Activated CD8-positive, alpha-beta T cell treated with anti-CD3 and anti-CD28 coated beads, Interleukin-2, amount 10 ng/mL, durations not matched to agents 7 days and 5 days (primary cell): Measurements from ENCODE around the gene MYH4. TPM values are rescaled to one million over a fixed set of nuclear protein-coding genes. Genes with fewer than 3 reads are reported as not detected.

ENCODE experiments used
- ATAC-seq: fragments of 150-1000 bp; cut with Tn5 transposase; one replicate; pipeline ENCODE4 v1.10.0; 2021; ENCODE audit warnings: moderate library complexity
- CTCF ChIA-PET: fragments of 350-600 bp; sonication (Branson Sonifier 250); formaldehyde crosslinking; loops from one replicate; lab custom pipeline; 2021; ENCODE audit warnings: antibody characterized with exemption; lab: Charles Lee
- POLR2A ChIA-PET: fragments of 350-600 bp; sonication (Branson Sonifier 250); formaldehyde crosslinking; loops from one replicate; lab custom pipeline; 2021; ENCODE audit warnings: antibody characterized with exemption; lab: Charles Lee
- DNase-seq: peaks from one replicate; pipeline ENCODE4 v3.0.0-alpha.2; 2020
- H3K27ac Mint-ChIP-seq: one replicate; pipeline ENCODE4 v1.8.0; 2021; ENCODE audit warnings: mild to moderate bottlenecking, mixed read lengths
- H3K27me3 Mint-ChIP-seq: one replicate; pipeline ENCODE4 v1.8.0; 2021; ENCODE audit warnings: low read depth, mixed read lengths
- H3K36me3 Mint-ChIP-seq: one replicate; pipeline ENCODE4 v1.8.0; 2021; ENCODE audit warnings: low read depth, mixed read lengths
- H3K4me1 Mint-ChIP-seq: one replicate; pipeline ENCODE4 v1.8.0; 2021; ENCODE audit warnings: low read depth, mixed read lengths
- H3K4me3 Mint-ChIP-seq: one replicate; pipeline ENCODE4 v1.8.0; 2021; ENCODE audit warnings: mild to moderate bottlenecking, mixed read lengths
- H3K9me3 Mint-ChIP-seq: one replicate; pipeline ENCODE4 v1.8.0; 2022; ENCODE audit warnings: mixed read lengths; ENCODE audit not compliant: insufficient read depth
- total RNA-seq, 2 experiments: library from RNA; stranded (reverse); gene quantifications; one replicate each; pipeline ENCODE4 v1.2.3, GENCODE V29; 2021

The MYH4 gene
- not detected for total RNA-seq

DNA sequence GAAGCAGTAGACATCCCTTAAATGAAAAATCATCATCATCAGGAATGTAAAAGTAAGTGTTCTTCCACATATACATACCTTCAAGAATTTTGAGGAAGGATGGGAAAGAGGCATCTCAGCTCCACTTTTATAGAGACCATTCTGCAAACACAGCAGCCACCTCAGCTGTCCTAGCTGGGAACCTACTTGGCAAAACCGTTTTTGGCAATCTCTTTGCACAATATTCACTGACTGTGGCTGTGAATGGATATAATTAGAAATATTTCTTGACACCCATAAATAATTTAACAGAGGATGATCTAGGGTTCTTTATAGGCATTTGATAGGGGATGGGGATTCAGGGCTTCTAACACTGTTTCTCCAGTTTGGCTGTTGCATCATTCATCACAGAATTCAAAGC, at the start of gene MYH4:
TSS of gene MYH4 (minus strand) at position 101 of the 400 bp plus-strand sequence. CDS start 2,814 bp downstream, outside the sequence.
- no peaks in the 10 kb centered on the region for H3K4me1 Mint-ChIP-seq
- ChIA-PET CTCF (no interaction called here), POLR2A (no interaction called here)
- no peak within 1 kb of the TSS for H3K4me3 Mint-ChIP-seq
- no peak within 1 kb of the TSS for H3K27ac Mint-ChIP-seq
- H3K9me3 Mint-ChIP-seq, result no peaks in the 10 kb centered on the region
- H3K36me3 Mint-ChIP-seq, result no peaks in the 10 kb centered on the region
- H3K27me3 Mint-ChIP-seq, result peaks cover 2% of the 10 kb centered on the region
- no peak for ATAC-seq
- DNase-seq, result no peak

DNA sequence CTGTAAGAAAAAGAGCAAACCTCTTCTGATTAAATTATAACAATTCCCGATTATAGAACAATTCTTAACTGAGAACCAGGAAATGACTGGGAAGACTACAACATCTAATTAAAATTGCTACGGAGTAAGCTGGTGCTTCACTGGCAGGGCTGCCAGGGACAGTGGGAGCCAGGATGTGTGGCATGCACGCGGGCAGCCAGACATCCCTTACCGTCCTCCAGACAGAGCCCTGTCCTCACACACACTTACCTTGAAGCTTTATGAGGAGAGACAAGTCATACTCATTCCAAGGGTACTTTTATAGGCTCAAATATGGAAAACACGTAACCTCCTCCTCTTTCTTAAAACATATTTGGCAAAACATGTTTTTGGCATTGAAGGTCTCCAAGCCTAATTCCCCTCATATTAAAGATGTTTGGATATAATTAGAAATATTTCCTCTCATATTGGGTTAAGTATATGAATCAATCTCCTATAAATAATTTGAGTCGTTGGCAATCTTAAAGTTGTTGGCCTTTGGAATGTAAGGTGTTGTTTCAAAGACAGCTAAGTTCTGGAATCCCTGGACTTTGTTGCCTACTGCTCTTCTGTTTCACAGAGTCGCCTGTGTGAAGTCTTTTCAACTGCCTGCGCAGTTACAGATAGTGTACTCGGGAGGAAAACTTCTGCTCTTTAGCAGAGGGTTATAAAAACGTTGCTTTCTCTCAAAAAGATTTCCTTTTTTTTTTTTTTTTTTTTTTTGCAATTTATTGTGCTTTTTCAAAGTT, 49.1 kb upstream of the MYH4 start, which contains the start of gene MYH1:
TSS of gene MYH1 (minus strand) at position 272 of the 767 bp plus-strand sequence. CDS start 1,900 bp downstream, outside the sequence.
- H3K27me3 Mint-ChIP-seq, result peaks cover 6% of the 10 kb centered on the region
- no peak within 1 kb of the TSS for H3K27ac Mint-ChIP-seq
- H3K9me3 Mint-ChIP-seq, result no peaks in the 10 kb centered on the region
- no peak within 1 kb of the TSS for H3K4me3 Mint-ChIP-seq
- ATAC-seq (no peak), DNase-seq (no peak)
- H3K4me1 Mint-ChIP-seq, result no peaks in the 10 kb centered on the region
- ChIA-PET POLR2A (no interaction called here), CTCF (no interaction called here)
- no peaks in the 10 kb centered on the region for H3K36me3 Mint-ChIP-seq

- CTCF ChIA-PET, result no interaction called here
- ATAC-seq (no peak), DNase-seq (no peak)
- Mint-ChIP-seq H3K4me1 (no peaks in the 10 kb centered on the region), H3K4me3 (no peak overlapping the region), H3K27me3 (peaks cover 4% of the 10 kb centered on the region), H3K9me3 (no peaks in the 10 kb centered on the region), H3K27ac (no peak overlapping the region), H3K36me3 (no peaks in the 10 kb centered on the region)
- POLR2A ChIA-PET, result no interaction called here
Measured at GRCh38 chr17:10516638-10517037, 47.3 kb upstream of the MYH4 start.

DNA sequence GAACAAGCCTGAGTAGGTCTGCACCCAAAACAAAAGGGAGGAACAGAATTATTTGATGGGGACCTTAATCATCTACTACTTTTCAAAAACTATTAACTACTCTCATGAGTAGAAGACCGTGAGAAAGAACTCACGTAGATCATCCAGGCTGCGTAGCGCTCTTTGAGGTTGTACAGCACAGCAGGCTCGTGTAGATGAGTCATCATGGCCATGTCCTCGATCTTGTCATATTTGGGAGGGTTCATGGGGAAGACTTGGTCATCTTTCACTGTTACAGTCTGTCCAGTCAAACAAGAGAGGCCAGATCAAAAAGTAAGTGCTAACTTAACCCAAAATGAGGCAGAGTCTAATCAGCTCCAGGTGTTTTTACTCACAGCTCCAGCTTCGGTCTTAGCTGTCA, 46.7 kb upstream of the MYH4 start:
- peaks cover 4% of the 10 kb centered on the region for H3K27me3 Mint-ChIP-seq

GRCh38 chr17:10513299-10514067, 44.1 kb upstream of the MYH4 start:
- H3K27ac Mint-ChIP-seq, result no peak overlapping the region
- H3K4me3 Mint-ChIP-seq, result no peak overlapping the region
- ChIA-PET CTCF (interaction anchor here (0.6 kb wide), 1 partner anchor 46 kb away, joined by 3 read pairs; no protein-coding TSS in a partner anchor), POLR2A (no interaction called here)
- H3K36me3 Mint-ChIP-seq, result no peaks in the 10 kb centered on the region
- no peaks in the 10 kb centered on the region for H3K4me1 Mint-ChIP-seq
- H3K9me3 Mint-ChIP-seq, result no peaks in the 10 kb centered on the region
- H3K27me3 Mint-ChIP-seq, result peaks cover 4% of the 10 kb centered on the region
- ATAC-seq (no peak), DNase-seq (no peak)

More for the DNA sequence above, 46.7 kb upstream of the MYH4 start:
- DNase-seq, result no peak
- no peak for ATAC-seq
- Mint-ChIP-seq H3K36me3 (no peaks in the 10 kb centered on the region), H3K4me1 (no peaks in the 10 kb centered on the region), H3K4me3 (no peak overlapping the region), H3K9me3 (no peaks in the 10 kb centered on the region), H3K27ac (no peak overlapping the region)
- POLR2A ChIA-PET, result no interaction called here
- CTCF ChIA-PET, result no interaction called here

DNA sequence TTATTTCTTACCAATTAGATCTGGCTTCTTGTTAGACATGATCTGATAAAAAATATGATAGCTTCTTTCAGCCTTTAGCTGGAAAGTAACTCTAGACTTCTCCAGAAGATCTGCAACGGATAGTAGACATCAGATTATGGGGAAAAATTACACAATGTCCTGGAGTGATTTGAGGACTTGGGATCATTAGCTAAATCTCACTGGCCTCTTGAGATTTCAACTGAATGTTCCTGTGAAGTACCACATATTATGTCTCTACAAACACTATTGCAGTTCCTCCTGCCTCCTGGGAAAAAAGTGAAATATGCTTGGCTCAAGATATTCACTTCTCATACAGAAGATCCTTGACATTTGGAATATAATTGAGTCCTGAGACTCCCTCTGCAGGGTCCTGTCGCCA, 43.5 kb upstream of the MYH4 start:
- no peak overlapping the region for H3K27ac Mint-ChIP-seq
- CTCF ChIA-PET, result no interaction called here
- no peak overlapping the region for H3K4me3 Mint-ChIP-seq
- H3K27me3 Mint-ChIP-seq, result peaks cover 4% of the 10 kb centered on the region
- no peaks in the 10 kb centered on the region for H3K36me3 Mint-ChIP-seq
- H3K9me3 Mint-ChIP-seq, result no peaks in the 10 kb centered on the region
- ATAC-seq (no peak), DNase-seq (no peak)
- POLR2A ChIA-PET, result no interaction called here
- H3K4me1 Mint-ChIP-seq, result no peaks in the 10 kb centered on the region

DNA sequence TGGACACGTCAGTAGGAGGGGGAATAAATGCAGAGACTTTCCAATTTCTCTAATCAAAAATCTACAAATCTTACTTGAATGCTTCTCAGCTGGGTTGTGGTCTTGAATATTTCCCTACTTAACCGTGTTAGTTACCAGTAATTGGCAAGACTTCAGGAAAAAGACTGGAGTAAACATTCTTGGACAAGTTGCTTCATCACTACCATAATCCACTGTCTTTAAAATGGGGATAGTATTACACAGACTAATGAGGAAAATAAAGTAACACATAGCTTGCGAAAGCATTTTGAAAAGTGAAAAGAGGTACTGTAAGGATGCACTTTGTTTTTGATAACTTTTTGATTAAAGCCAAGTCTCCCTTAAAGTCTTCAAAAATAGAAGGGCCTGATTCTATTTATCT, 30.6 kb upstream of the MYH4 start:
- H3K27me3 Mint-ChIP-seq, result no peaks in the 10 kb centered on the region
- ChIA-PET CTCF (no interaction called here), POLR2A (no interaction called here)
- H3K4me3 Mint-ChIP-seq, result no peak overlapping the region
- no peak for ATAC-seq
- no peak for DNase-seq
- H3K27ac Mint-ChIP-seq, result no peak overlapping the region
- H3K4me1 Mint-ChIP-seq, result no peaks in the 10 kb centered on the region
- H3K9me3 Mint-ChIP-seq, result no peaks in the 10 kb centered on the region
- H3K36me3 Mint-ChIP-seq, result no peaks in the 10 kb centered on the region

DNA sequence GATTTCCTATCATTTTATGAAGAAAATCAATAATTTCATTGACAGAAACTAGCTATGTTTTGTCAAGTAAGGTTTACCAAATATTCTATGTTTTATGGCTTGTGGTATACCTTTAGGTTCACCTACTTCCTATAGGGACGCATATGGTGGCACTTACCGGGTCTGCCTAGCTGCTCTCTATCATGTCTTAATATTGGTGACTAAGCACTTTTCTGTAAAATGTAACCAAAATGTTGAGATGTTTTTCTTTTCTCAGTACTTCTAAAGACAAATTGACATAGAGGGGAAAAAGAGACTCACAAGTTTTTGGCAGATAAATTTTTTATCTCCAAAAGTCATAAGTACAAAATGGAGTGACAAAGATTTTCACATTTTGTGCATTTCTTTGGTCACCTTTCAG, 22.6 kb upstream of the MYH4 start:
- no peaks in the 10 kb centered on the region for H3K36me3 Mint-ChIP-seq
- CTCF ChIA-PET, result no interaction called here
- H3K27ac Mint-ChIP-seq, result no peak overlapping the region
- no peaks in the 10 kb centered on the region for H3K27me3 Mint-ChIP-seq
- no peak overlapping the region for H3K4me3 Mint-ChIP-seq
- no peak for DNase-seq
- peaks cover 21% of the 10 kb centered on the region for H3K9me3 Mint-ChIP-seq
- no peaks in the 10 kb centered on the region for H3K4me1 Mint-ChIP-seq
- POLR2A ChIA-PET, result no interaction called here
- ATAC-seq, result no peak

- H3K4me3 Mint-ChIP-seq, result no peak overlapping the region
- ATAC-seq, result no peak
- no peaks in the 10 kb centered on the region for H3K4me1 Mint-ChIP-seq
- ChIA-PET POLR2A (no interaction called here), CTCF (no interaction called here)
- DNase-seq, result no peak
- H3K27me3 Mint-ChIP-seq, result no peaks in the 10 kb centered on the region
- no peak overlapping the region for H3K27ac Mint-ChIP-seq
- H3K36me3 Mint-ChIP-seq, result no peaks in the 10 kb centered on the region
- peaks cover 6% of the 10 kb centered on the region for H3K9me3 Mint-ChIP-seq
Measured at GRCh38 chr17:10482252-10482651, 12.9 kb upstream of the MYH4 start.

- no peaks in the 10 kb centered on the region for H3K36me3 Mint-ChIP-seq
- ATAC-seq (no peak), DNase-seq (no peak)
- no peaks in the 10 kb centered on the region for H3K27me3 Mint-ChIP-seq
- ChIA-PET CTCF (no interaction called here), POLR2A (no interaction called here)
- H3K27ac Mint-ChIP-seq, result no peak overlapping the region
- peaks cover 4% of the 10 kb centered on the region for H3K9me3 Mint-ChIP-seq
- no peak overlapping the region for H3K4me3 Mint-ChIP-seq
- no peaks in the 10 kb centered on the region for H3K4me1 Mint-ChIP-seq
Measured at GRCh38 chr17:10477701-10478100, 8.3 kb upstream of the MYH4 start.

GRCh38 chr17:10474536-10474935, 5.2 kb upstream of the MYH4 start:
- CTCF ChIA-PET, result no interaction called here

DNA sequence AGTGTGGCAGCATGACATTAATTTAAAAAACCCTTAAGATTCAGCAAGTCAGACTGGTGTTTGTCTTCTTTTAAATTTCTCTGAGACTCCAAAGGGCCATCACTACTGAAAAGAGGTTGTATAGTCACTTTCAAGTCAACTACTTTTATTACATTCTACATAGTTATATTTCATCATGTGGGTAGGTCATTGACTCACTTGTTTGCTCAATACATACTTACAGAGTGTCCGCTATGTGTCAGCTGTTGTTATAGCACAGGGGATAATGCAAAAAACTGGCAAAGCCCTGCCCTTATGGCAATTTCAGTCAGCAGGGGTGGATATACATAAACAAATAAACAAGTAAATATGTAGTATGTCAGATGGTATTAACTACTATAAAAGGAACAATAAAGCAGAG, 2.5 kb upstream of the MYH4 start:
- H3K4me1 Mint-ChIP-seq, result no peaks in the 10 kb centered on the region
- H3K4me3 Mint-ChIP-seq, result no peak overlapping the region
- POLR2A ChIA-PET, result no interaction called here
- ATAC-seq (no peak), DNase-seq (no peak)
- H3K36me3 Mint-ChIP-seq, result no peaks in the 10 kb centered on the region
- no peak overlapping the region for H3K27ac Mint-ChIP-seq
- CTCF ChIA-PET, result no interaction called here
- no peaks in the 10 kb centered on the region for H3K9me3 Mint-ChIP-seq
- peaks cover 2% of the 10 kb centered on the region for H3K27me3 Mint-ChIP-seq

More at GRCh38 chr17:10474536-10474935, 5.2 kb upstream of the MYH4 start:
- no peak for DNase-seq
- Mint-ChIP-seq H3K4me3 (no peak overlapping the region), H3K9me3 (no peaks in the 10 kb centered on the region), H3K27ac (no peak overlapping the region), H3K4me1 (no peaks in the 10 kb centered on the region), H3K36me3 (no peaks in the 10 kb centered on the region), H3K27me3 (peaks cover 2% of the 10 kb centered on the region)
- ATAC-seq, result no peak
- POLR2A ChIA-PET, result no interaction called here
